GM21576 (cell line): Measurements from ENCODE around the gene PRG3.

Source experiments
- ATAC-seq: cut with Tn5 transposase; IDR thresholded peaks from one replicate; pipeline ENCODE4 v1.9.1; 2021; ENCODE audit warnings: mild to moderate bottlenecking, moderate library complexity; ENCODE audit not compliant: unreplicated experiment

The PRG3 gene

GRCh38 chr11:57391539-57391938 is 10.6 kb upstream of the PRG3 start:
- no peak for ATAC-seq

- ATAC-seq = no peak
Measured at GRCh38 chr11:57391111-57391510, 10.2 kb upstream of the PRG3 start.

GRCh38 chr11:57390535-57390934 is 9.6 kb upstream of the PRG3 start, which contains the start of gene PRG2:
TSS of gene PRG2 (minus strand) at chr11:57390650. CDS start at chr11:57389944, 706 bp downstream.
- ATAC-seq = no peak

- ATAC-seq = no peak
Measured at GRCh38 chr11:57387289-57388030, 6.5 kb upstream of the PRG3 start.

GRCh38 chr11:57386178-57386940 is 5.4 kb upstream of the PRG3 start:
- no peak for ATAC-seq

GRCh38 chr11:57379732-57380131 is 1.2 kb downstream of the PRG3 start:
- ATAC-seq = no peak

GRCh38 chr11:57378186-57378585 is 2.8 kb downstream of the PRG3 start:
- ATAC-seq = no peak

GRCh38 chr11:57377107-57377506 is 3.8 kb downstream of the PRG3 start:
- ATAC-seq = no peak

GRCh38 chr11:57376095-57377090 is 4.6 kb downstream of the PRG3 start:
- no peak for ATAC-seq

GRCh38 chr11:57375490-57375889 is 5.5 kb downstream of the PRG3 start:
- ATAC-seq = no peak

GRCh38 chr11:57374966-57375365 is 6.0 kb downstream of the PRG3 start:
- no peak for ATAC-seq

- no peak for ATAC-seq
Measured at GRCh38 chr11:57373146-57373545, 7.8 kb downstream of the PRG3 start.

GRCh38 chr11:57370941-57371340 is 10.0 kb downstream of the PRG3 start:
- ATAC-seq = no peak

GRCh38 chr11:57370251-57370650 is 10.7 kb downstream of the PRG3 start:
- ATAC-seq = no peak

- no peak for ATAC-seq
Measured at GRCh38 chr11:57368845-57369232, 12.1 kb downstream of the PRG3 start.

- no peak for ATAC-seq
Measured at GRCh38 chr11:57368106-57368844, 12.7 kb downstream of the PRG3 start.

- no peak for ATAC-seq
Measured at GRCh38 chr11:57364851-57365660, 15.9 kb downstream of the PRG3 start.

- ATAC-seq = no peak
Measured at GRCh38 chr11:57363131-57364080, 17.5 kb downstream of the PRG3 start.
